Measurements from ENCODE around the gene ELF2. TPM values are rescaled to one million over a fixed set of nuclear protein-coding genes. Genes with fewer than 3 reads are reported as not detected.
"Not testable (repeated sequence)": the region's sequence is repeated elsewhere in the genome, so short reads cannot be mapped to it uniquely, and the experiment has no call there.

The ELF2 gene
- total RNA-seq, 2 donors from 2014 or later, result 39.7 to 46.2 TPM

GRCh38 chr4:139008278-139008677, 168.7 kb downstream of the ELF2 start:
- not testable (repeated sequence) for ATAC-seq, H3K36me3 Mint-ChIP-seq

GRCh38 chr4:139007640-139008039, 169.4 kb downstream of the ELF2 start:
- ATAC-seq, result no peak

More at GRCh38 chr4:139008278-139008677, 168.7 kb downstream of the ELF2 start:
- H3K27ac Mint-ChIP-seq; H3K4me3 Mint-ChIP-seq; H3K9me3 Mint-ChIP-seq; H3K4me1 Mint-ChIP-seq (ENCODE audit: low read depth in 2 of 2); DNase-seq (ENCODE audit: low spot score); H3K27me3 Mint-ChIP-seq: not testable (repeated sequence)

More at GRCh38 chr4:139007640-139008039, 169.4 kb downstream of the ELF2 start:
- no peaks in the 10 kb centered on the region for H3K4me1 Mint-ChIP-seq (ENCODE audit: low read depth in 2 of 2)
- no peak overlapping the region for H3K4me3 Mint-ChIP-seq
- H3K27ac Mint-ChIP-seq, result no peak overlapping the region
- DNase-seq (ENCODE audit: low spot score), result no peak
- H3K36me3 Mint-ChIP-seq, result no peaks in the 10 kb centered on the region
- no peaks in the 10 kb centered on the region for H3K9me3 Mint-ChIP-seq
- no peaks in the 10 kb centered on the region for H3K27me3 Mint-ChIP-seq

Other genes with a start within 250 kb of the ELF2 start
- 10 to 100 TPM in 1 of 2 donors, 1 to 10 TPM in 1; 9.9 to 19.7 TPM for gene NOCT, start 161.4 kb downstream of the ELF2 start, total RNA-seq
- under 1 TPM in 1 of 2 donors, not detected in 1; 0.21 TPM for gene MGARP, start 103.0 kb upstream of the ELF2 start, total RNA-seq
- 100 to 1,000 TPM in 1 of 2 donors, 10 to 100 TPM in 1; 71.5 to 100 TPM for gene NAA15, start 124.3 kb upstream of the ELF2 start, total RNA-seq
- 10 to 100 TPM; 35.7 to 43.0 TPM for gene NDUFC1, start 125.3 kb upstream of the ELF2 start, total RNA-seq

Data from natural killer cell treated with Interleukin-12 subunit alpha and Interleukin-12 subunit beta and Interleukin-15 and Interleukin-18, amount 100 ng/mL, for 72 hours (primary cell).